ENCODE data around the gene CGREF1.

Gene CGREF1

DNA sequence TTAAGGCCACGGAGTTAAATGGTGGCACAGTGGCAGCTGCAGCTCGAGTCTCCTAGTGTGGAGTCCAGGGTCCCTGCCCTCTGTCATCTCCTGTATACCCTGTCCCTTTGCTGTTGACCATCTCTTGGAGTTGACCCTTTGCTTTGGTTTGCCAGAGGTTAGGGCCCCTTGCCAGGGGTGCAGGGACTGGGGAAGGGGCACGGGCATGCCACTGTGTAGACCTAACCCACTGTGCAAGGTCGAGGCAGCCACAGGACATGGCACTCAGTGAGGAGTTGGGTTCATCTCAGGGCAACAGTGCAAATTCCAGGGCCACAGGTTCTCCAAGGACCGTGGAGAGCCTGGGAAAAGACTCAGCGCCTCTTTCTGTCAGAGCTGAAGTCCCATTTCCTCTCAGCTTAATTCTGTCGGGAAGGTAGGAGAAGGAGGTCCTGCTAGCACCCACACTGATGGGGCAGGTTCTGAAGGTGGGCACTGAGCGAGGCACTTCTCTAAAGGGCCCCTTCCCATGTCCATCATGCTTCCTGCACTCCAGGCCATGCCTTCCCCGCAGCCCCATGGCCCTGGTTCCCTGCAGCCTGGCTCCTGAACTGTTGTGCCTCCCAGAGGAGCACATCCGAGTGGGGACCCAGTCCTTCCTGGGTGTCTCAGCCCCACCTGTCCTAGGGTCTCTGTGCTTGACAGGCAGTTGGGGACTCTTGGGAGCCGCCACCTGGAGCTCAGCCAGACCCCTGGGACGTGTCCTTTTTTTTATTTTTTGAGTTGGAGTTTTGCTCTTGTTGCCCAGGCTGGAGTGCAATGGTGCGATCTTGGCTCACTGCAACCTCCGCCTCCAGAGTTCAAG, 29.6 kb downstream of the CGREF1 start (continued):
- TF ChIP-seq, protein P1, sequence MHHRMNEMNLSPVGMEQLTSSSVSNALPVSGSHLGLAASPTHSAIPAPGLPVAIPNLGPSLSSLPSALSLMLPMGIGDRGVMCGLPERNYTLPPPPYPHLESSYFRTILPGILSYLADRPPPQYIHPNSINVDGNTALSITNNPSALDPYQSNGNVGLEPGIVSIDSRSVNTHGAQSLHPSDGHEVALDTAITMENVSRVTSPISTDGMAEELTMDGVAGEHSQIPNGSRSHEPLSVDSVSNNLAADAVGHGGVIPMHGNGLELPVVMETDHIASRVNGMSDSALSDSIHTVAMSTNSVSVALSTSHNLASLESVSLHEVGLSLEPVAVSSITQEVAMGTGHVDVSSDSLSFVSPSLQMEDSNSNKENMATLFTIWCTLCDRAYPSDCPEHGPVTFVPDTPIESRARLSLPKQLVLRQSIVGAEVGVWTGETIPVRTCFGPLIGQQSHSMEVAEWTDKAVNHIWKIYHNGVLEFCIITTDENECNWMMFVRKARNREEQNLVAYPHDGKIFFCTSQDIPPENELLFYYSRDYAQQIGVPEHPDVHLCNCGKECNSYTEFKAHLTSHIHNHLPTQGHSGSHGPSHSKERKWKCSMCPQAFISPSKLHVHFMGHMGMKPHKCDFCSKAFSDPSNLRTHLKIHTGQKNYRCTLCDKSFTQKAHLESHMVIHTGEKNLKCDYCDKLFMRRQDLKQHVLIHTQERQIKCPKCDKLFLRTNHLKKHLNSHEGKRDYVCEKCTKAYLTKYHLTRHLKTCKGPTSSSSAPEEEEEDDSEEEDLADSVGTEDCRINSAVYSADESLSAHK (tag by site-specific recombination; IDR thresholded peaks at IDR 0.05), result no peak
- TF ChIP-seq ZNF184 (tag by site-specific recombination; IDR thresholded peaks at IDR 0.05), result no peak
- TF ChIP-seq, protein P2, sequence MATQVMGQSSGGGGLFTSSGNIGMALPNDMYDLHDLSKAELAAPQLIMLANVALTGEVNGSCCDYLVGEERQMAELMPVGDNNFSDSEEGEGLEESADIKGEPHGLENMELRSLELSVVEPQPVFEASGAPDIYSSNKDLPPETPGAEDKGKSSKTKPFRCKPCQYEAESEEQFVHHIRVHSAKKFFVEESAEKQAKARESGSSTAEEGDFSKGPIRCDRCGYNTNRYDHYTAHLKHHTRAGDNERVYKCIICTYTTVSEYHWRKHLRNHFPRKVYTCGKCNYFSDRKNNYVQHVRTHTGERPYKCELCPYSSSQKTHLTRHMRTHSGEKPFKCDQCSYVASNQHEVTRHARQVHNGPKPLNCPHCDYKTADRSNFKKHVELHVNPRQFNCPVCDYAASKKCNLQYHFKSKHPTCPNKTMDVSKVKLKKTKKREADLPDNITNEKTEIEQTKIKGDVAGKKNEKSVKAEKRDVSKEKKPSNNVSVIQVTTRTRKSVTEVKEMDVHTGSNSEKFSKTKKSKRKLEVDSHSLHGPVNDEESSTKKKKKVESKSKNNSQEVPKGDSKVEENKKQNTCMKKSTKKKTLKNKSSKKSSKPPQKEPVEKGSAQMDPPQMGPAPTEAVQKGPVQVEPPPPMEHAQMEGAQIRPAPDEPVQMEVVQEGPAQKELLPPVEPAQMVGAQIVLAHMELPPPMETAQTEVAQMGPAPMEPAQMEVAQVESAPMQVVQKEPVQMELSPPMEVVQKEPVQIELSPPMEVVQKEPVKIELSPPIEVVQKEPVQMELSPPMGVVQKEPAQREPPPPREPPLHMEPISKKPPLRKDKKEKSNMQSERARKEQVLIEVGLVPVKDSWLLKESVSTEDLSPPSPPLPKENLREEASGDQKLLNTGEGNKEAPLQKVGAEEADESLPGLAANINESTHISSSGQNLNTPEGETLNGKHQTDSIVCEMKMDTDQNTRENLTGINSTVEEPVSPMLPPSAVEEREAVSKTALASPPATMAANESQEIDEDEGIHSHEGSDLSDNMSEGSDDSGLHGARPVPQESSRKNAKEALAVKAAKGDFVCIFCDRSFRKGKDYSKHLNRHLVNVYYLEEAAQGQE (tag by site-specific recombination; IDR thresholded peaks at IDR 0.05), result no peak

DNA sequence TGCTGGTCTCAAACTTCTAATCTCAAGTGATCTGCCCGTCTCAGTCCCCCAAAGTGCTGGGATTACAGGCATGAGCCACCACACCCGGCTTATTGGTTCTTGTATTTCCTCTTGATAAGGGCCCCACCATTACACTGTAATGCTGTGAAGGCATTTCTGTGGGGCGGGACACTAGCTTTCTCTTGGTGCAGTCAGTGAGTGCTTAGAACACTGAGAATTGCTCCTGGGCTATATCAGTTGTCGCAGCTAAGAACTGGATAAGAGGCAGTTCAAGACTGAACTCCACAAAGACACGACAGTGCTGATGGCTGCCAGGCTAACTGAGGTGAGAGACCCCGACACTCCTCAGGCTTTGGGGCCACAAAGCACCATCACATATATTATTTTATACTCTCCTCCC, 30.3 kb downstream of the CGREF1 start:
- POLR2A ChIA-PET, result interaction anchor here (2.8 kb wide), 1 partner anchor 39 kb away, joined by 11 read pairs; the partner anchor contains the start of gene AGBL5
- Histone ChIP-seq H3K4me3 (ENCODE audit: low read depth, low read length) (no peak overlapping the region), H3K36me3 (ENCODE audit: control insufficient read depth in 2 of 2, insufficient read depth in 1 of 2, low read length in 2 of 2) (peaks cover 0 to 25% of the 10 kb centered on the region in 2 experiments; a peak in 1 of 3 replicates), H3K27ac (ENCODE audit: extremely low read depth, low read depth, low read length) (no peak overlapping the region), H3K4me1 (ENCODE audit: control insufficient read depth, insufficient read depth, low read length) (peaks cover 5% of the 10 kb centered on the region; the same call in 1 of the 2 replicates), H3K9me3 (ENCODE audit: control insufficient read depth, insufficient read depth, low read depth, low read length) (no peaks in the 10 kb centered on the region)
- TF ChIP-seq ZNF707 (tag by site-specific recombination; IDR thresholded peaks at IDR 0.05) (no peak), ZNF157 (tag by site-specific recombination; IDR thresholded peaks at IDR 0.05) (no peak), ZNF175 (tag by site-specific recombination; IDR thresholded peaks at IDR 0.05) (no peak)
- TF ChIP-seq, protein P3, sequence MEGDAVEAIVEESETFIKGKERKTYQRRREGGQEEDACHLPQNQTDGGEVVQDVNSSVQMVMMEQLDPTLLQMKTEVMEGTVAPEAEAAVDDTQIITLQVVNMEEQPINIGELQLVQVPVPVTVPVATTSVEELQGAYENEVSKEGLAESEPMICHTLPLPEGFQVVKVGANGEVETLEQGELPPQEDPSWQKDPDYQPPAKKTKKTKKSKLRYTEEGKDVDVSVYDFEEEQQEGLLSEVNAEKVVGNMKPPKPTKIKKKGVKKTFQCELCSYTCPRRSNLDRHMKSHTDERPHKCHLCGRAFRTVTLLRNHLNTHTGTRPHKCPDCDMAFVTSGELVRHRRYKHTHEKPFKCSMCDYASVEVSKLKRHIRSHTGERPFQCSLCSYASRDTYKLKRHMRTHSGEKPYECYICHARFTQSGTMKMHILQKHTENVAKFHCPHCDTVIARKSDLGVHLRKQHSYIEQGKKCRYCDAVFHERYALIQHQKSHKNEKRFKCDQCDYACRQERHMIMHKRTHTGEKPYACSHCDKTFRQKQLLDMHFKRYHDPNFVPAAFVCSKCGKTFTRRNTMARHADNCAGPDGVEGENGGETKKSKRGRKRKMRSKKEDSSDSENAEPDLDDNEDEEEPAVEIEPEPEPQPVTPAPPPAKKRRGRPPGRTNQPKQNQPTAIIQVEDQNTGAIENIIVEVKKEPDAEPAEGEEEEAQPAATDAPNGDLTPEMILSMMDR (tag by site-specific recombination; IDR thresholded peaks at IDR 0.05), result no peak
- TF ChIP-seq, protein P4, sequence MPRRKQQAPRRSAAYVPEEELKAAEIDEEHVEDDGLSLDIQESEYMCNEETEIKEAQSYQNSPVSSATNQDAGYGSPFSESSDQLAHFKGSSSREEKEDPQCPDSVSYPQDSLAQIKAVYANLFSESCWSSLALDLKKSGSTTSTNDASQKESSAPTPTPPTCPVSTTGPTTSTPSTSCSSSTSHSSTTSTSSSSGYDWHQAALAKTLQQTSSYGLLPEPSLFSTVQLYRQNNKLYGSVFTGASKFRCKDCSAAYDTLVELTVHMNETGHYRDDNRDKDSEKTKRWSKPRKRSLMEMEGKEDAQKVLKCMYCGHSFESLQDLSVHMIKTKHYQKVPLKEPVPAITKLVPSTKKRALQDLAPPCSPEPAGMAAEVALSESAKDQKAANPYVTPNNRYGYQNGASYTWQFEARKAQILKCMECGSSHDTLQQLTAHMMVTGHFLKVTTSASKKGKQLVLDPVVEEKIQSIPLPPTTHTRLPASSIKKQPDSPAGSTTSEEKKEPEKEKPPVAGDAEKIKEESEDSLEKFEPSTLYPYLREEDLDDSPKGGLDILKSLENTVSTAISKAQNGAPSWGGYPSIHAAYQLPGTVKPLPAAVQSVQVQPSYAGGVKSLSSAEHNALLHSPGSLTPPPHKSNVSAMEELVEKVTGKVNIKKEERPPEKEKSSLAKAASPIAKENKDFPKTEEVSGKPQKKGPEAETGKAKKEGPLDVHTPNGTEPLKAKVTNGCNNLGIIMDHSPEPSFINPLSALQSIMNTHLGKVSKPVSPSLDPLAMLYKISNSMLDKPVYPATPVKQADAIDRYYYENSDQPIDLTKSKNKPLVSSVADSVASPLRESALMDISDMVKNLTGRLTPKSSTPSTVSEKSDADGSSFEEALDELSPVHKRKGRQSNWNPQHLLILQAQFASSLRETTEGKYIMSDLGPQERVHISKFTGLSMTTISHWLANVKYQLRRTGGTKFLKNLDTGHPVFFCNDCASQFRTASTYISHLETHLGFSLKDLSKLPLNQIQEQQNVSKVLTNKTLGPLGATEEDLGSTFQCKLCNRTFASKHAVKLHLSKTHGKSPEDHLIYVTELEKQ (tag by site-specific recombination; IDR thresholded peaks at IDR 0.05; ENCODE audit: borderline replicate concordance), result no peak
- CTCF ChIA-PET, result interaction anchor here (0.6 to 1.5 kb wide), 4 partner anchors 72 to 175 kb away, joined by 3 to 4 read pairs (median 3); no protein-coding TSS in a partner anchor

Data from HEK293 (cell line).